T-cell (primary cell): Measurements from ENCODE around the gene RPS19BP1. TPM values are rescaled to one million over a fixed set of nuclear protein-coding genes. Genes with fewer than 3 reads are reported as not detected.

ENCODE experiments used
- ATAC-seq, 4 experiments: fragments of 200-7000 bp in 3 of 4; fragments of 150-1000 bp in 1 of 4; cut with Tn5 transposase; replicated peaks in 1 of 4; 1 replicate in 3 of 4; 2 replicates in 1 of 4; pipeline ENCODE4 v1.10.0; 2021; ENCODE audit warnings: moderate library complexity in 3 of 4, mild to moderate bottlenecking in 2 of 4, moderate number of reproducible peaks in 1 of 4
- CTCF ChIA-PET, 2 donors: fragments of 300-600 bp; sonication (Branson Sonifier 250); formaldehyde crosslinking; loops; one replicate each; lab custom pipeline; 2022; ENCODE audit warnings: antibody characterized with exemption in 2 of 2; lab: Charles Lee
- POLR2A ChIA-PET, 2 donors: fragments of 300-600 bp; sonication (Branson Sonifier 250); formaldehyde crosslinking; loops; one replicate each; lab custom pipeline; 2022; ENCODE audit warnings: antibody characterized with exemption in 2 of 2; lab: Charles Lee
- DNase-seq, 35 experiments: peaks; one replicate each; pipeline versions ENCODE4 v3.0.0 to v3.0.0-alpha.2; 2013 to 2023
- H3K27ac ChIP-seq: one replicate; pipeline ENCODE4 v1.5.1; 2013; ENCODE audit warnings: low read length
- H3K27me3 ChIP-seq, 2 experiments: replicated peaks in 1 of 2; 1 replicate in 1 of 2; 2 replicates in 1 of 2; pipeline versions ENCODE4 v1.6.1 to v1.7.0; 2013; ENCODE audit warnings: low read length in 1 of 2, mixed read lengths in 1 of 2; ENCODE audit not compliant: control insufficient read depth in 2 of 2, insufficient read depth in 2 of 2; ENCODE audit errors: extremely low read depth in 1 of 2
- H3K36me3 ChIP-seq, 2 donors: 1 replicate in 1 of 2; 2 replicates in 1 of 2; pipeline versions ENCODE4 v1.6.1 to v1.7.0; 2013; ENCODE audit warnings: low read length in 1 of 2; ENCODE audit not compliant: control insufficient read depth in 2 of 2, insufficient read depth in 1 of 2; ENCODE audit errors: extremely low read depth in 1 of 2
- H3K4me1 ChIP-seq, 2 experiments: 1 replicate in 1 of 2; 2 replicates in 1 of 2; pipeline versions ENCODE4 v1.6.1 to v1.7.0; 2013; ENCODE audit warnings: low read length in 2 of 2, mixed read lengths in 1 of 2; ENCODE audit not compliant: insufficient read depth in 2 of 2, control insufficient read depth in 1 of 2; ENCODE audit errors: extremely low read depth in 1 of 2
- H3K4me3 ChIP-seq, 2 donors: 1 replicate in 1 of 2; 2 replicates in 1 of 2; pipeline versions ENCODE4 v1.5.1 to v1.7.0; 2013; ENCODE audit warnings: mild to moderate bottlenecking in 2 of 2, low read length in 1 of 2, moderate library complexity in 1 of 2; ENCODE audit not compliant: control insufficient read depth in 1 of 2; ENCODE audit errors: extremely low read depth in 1 of 2
- H3K9me3 ChIP-seq: 2 replicates; pipeline ENCODE4 v1.7.0; 2013
- H3K27ac Mint-ChIP-seq, 2 donors: one replicate each; pipeline ENCODE4 v1.8.0; 2020 to 2021; ENCODE audit warnings: mild to moderate bottlenecking in 2 of 2, mixed read lengths in 2 of 2
- H3K27me3 Mint-ChIP-seq, 2 donors: one replicate each; pipeline ENCODE4 v1.8.0; 2021 to 2022; ENCODE audit warnings: mixed read lengths in 2 of 2
- H3K36me3 Mint-ChIP-seq: one replicate; pipeline ENCODE4 v1.8.0; 2021; ENCODE audit warnings: mixed read lengths
- H3K4me1 Mint-ChIP-seq, 3 donors: one replicate each; pipeline ENCODE4 v1.8.0; 2020 to 2022; ENCODE audit warnings: mixed read lengths in 3 of 3, mild to moderate bottlenecking in 1 of 3
- H3K4me3 Mint-ChIP-seq, 3 donors: one replicate each; pipeline ENCODE4 v1.8.0; 2020 to 2022; ENCODE audit warnings: mild to moderate bottlenecking in 3 of 3, mixed read lengths in 3 of 3, moderate library complexity in 3 of 3
- H3K9me3 Mint-ChIP-seq, 3 donors: one replicate each; pipeline ENCODE4 v1.8.0; 2020 to 2022; ENCODE audit warnings: mixed read lengths in 3 of 3
- WGBS: methylation state at CpG from one replicate; pipeline ENCODE4 v1.1.5; 2013; ENCODE audit warnings: missing lambda C conversion rate; ENCODE audit not compliant: insufficient coverage; 5-methylcytosine and 5-hydroxymethylcytosine counted together
- total RNA-seq, 35 experiments: library from RNA in 6 of 35; stranded (reverse) in 6 of 35; fragments of 120-200 nt in 1 of 35; gene quantifications; one replicate each; pipeline versions ENCODE4 v1.2.1 to v1.2.4 and lab custom pipeline; 2013 to 2026

The RPS19BP1 gene
- total RNA-seq, 5 donors from 2014 or later (not counting 1 experiment from before 2014, with no cell fraction given): 42.4 to 76.8 (median 73.5) TPM

- Histone ChIP-seq H3K4me1 (peaks cover 0 to 26% of the 10 kb centered on the region in 2 experiments), H3K4me3 (no peak overlapping the region), H3K27me3 (peaks cover 0 to 57% of the 10 kb centered on the region in 2 experiments), H3K9me3 (no peaks in the 10 kb centered on the region), H3K27ac (no peak overlapping the region), H3K36me3 (no peaks in the 10 kb centered on the region)
- Mint-ChIP-seq H3K4me3 (peak overlapping the region in 1 of 3 donors; percentile 3), H3K9me3 (no peaks in the 10 kb centered on the region), H3K27ac (peak overlapping the region in 1 of 2 donors; percentile 58), H3K27me3 (peaks cover 26 to 52% of the 10 kb centered on the region in 2 donors), H3K4me1 (peaks cover 17 to 21% (median 20%) of the 10 kb centered on the region in 3 donors), H3K36me3 (no peaks in the 10 kb centered on the region)
- ATAC-seq (peak; percentile 70 to 82 (median 78)), DNase-seq (peak in 30 of 35 experiments; percentile 31 to 87 (median 58))
- 18% methylated on average over 19 of the region's 39 CpGs for WGBS
- CTCF ChIA-PET: interaction anchor here in 1 of 2 donors (0.6 to 1.3 kb wide), 4 partner anchors 43 to 498 kb away, joined by 3 to 4 read pairs (median 3); partner anchors contain the start of gene MIEF1
- POLR2A ChIA-PET: interaction anchor here in 1 of 2 donors (0.5 kb wide), 1 partner anchor 24 kb away, joined by 6 read pairs; no protein-coding TSS in a partner anchor
These were observed 13.1 kb upstream of the RPS19BP1 start for GRCh38 chr22:39545386-39546365.

- ATAC-seq (peak in 1 of 4 experiments; percentile 51), DNase-seq (peak in 3 of 35 experiments; percentile 20 to 48 (median 29))
- ChIA-PET CTCF (no interaction called here), POLR2A (no interaction called here)
- H3K9me3 ChIP-seq: no peaks in the 10 kb centered on the region
- Mint-ChIP-seq H3K36me3 (no peaks in the 10 kb centered on the region), H3K27me3 (peaks cover 20 to 34% of the 10 kb centered on the region in 2 donors), H3K9me3 (no peaks in the 10 kb centered on the region), H3K27ac (no peak overlapping the region), H3K4me3 (no peak overlapping the region), H3K4me1 (peaks cover 17 to 21% (median 20%) of the 10 kb centered on the region in 3 donors)
- peaks cover 0 to 42% of the 10 kb centered on the region in 2 experiments for H3K27me3 ChIP-seq
- no peak overlapping the region for H3K27ac ChIP-seq
- H3K36me3 ChIP-seq: no peaks in the 10 kb centered on the region
- peaks cover 0 to 26% of the 10 kb centered on the region in 2 experiments for H3K4me1 ChIP-seq
- no peak overlapping the region for H3K4me3 ChIP-seq
- WGBS: 38% methylated on average over 3 of the region's 11 CpGs
These were observed 10.5 kb upstream of the RPS19BP1 start for GRCh38 chr22:39543095-39543494.

GRCh38 chr22:39537975-39538374 is 5.4 kb upstream of the RPS19BP1 start:
- Histone ChIP-seq H3K27ac (no peak overlapping the region), H3K4me1 (peaks cover 0 to 16% of the 10 kb centered on the region in 2 experiments), H3K27me3 (peaks cover 0 to 8% of the 10 kb centered on the region in 2 experiments), H3K9me3 (no peaks in the 10 kb centered on the region), H3K4me3 (no peak overlapping the region), H3K36me3 (no peaks in the 10 kb centered on the region)
- no peak for DNase-seq
- ATAC-seq: no peak
- no CpG with 5 or more reads among the region's 2 CpGs for WGBS
- Mint-ChIP-seq H3K4me3 (no peak overlapping the region), H3K27ac (no peak overlapping the region), H3K9me3 (no peaks in the 10 kb centered on the region), H3K27me3 (peaks cover 0 to under 1% of the 10 kb centered on the region in 2 donors), H3K4me1 (peaks cover 0 to 6% (median 3%) of the 10 kb centered on the region in 3 donors), H3K36me3 (no peaks in the 10 kb centered on the region)
- ChIA-PET POLR2A (no interaction called here), CTCF (interaction anchor here in 1 of 2 donors (0.8 to 1.2 kb wide), 2 partner anchors 9 to 486 kb away, joined by 3 to 5 read pairs; no protein-coding TSS in a partner anchor)

- H3K4me3 Mint-ChIP-seq: no peak overlapping the region
- ChIA-PET CTCF (interaction anchor here (0.6 to 0.7 kb wide), 3 partner anchors 39 to 1161 kb away, joined by 4 to 6 read pairs (median 5); no protein-coding TSS in a partner anchor), POLR2A (interaction anchor here (0.6 kb wide), 2 partner anchors 503 to 606 kb away, joined by 4 to 10 read pairs; no protein-coding TSS in a partner anchor)
- H3K27me3 Mint-ChIP-seq: no peaks in the 10 kb centered on the region
- no peaks in the 10 kb centered on the region for H3K9me3 ChIP-seq
- no peak overlapping the region for H3K27ac ChIP-seq
- no peak overlapping the region for H3K27ac Mint-ChIP-seq
- DNase-seq (no peak), ATAC-seq (no peak)
- peaks cover 4% of the 10 kb centered on the region for H3K36me3 Mint-ChIP-seq
- no peaks in the 10 kb centered on the region for H3K9me3 Mint-ChIP-seq
- WGBS: 81% methylated on average over 8 of the region's 8 CpGs
- no peak overlapping the region for H3K4me3 ChIP-seq
- peaks cover 10 to 15% (median 12%) of the 10 kb centered on the region in 3 donors for H3K4me1 Mint-ChIP-seq
- H3K36me3 ChIP-seq: no peaks in the 10 kb centered on the region
- peaks cover 4 to 23% of the 10 kb centered on the region in 2 experiments for H3K4me1 ChIP-seq
- peaks cover 0 to 7% of the 10 kb centered on the region in 2 experiments for H3K27me3 ChIP-seq
These were observed 4.2 kb upstream of the RPS19BP1 start for GRCh38 chr22:39536711-39537110.

GRCh38 chr22:39535831-39536449 is 3.4 kb upstream of the RPS19BP1 start:
- POLR2A ChIA-PET: no interaction called here
- H3K4me1 Mint-ChIP-seq: peaks cover 17 to 23% (median 20%) of the 10 kb centered on the region in 3 donors

More at GRCh38 chr22:39535831-39536449, 3.4 kb upstream of the RPS19BP1 start:
- no peak overlapping the region for H3K27ac ChIP-seq
- WGBS: 88% methylated on average over 7 of the region's 15 CpGs
- Mint-ChIP-seq H3K36me3 (peaks cover 4% of the 10 kb centered on the region), H3K4me3 (no peak overlapping the region), H3K27me3 (no peaks in the 10 kb centered on the region), H3K9me3 (no peaks in the 10 kb centered on the region), H3K27ac (no peak overlapping the region)
- H3K4me3 ChIP-seq: no peak overlapping the region
- H3K4me1 ChIP-seq: peaks cover 12 to 30% of the 10 kb centered on the region in 2 experiments
- CTCF ChIA-PET: interaction anchor here (0.9 to 2.0 kb wide), 4 partner anchors 487 to 508 kb away, joined by 3 to 6 read pairs (median 4); no protein-coding TSS in a partner anchor
- H3K36me3 ChIP-seq: peaks cover 0 to 5% of the 10 kb centered on the region in 2 donors
- no peaks in the 10 kb centered on the region for H3K9me3 ChIP-seq
- no peak for DNase-seq
- H3K27me3 ChIP-seq: peaks cover 0 to 7% of the 10 kb centered on the region in 2 experiments
- ATAC-seq: no peak
